ENCODE measurements around the gene DDX1. TPM values are rescaled to one million over a fixed set of nuclear protein-coding genes. Genes with fewer than 3 reads are reported as not detected.
"Not testable (repeated sequence)": the region's sequence is repeated elsewhere in the genome, so short reads cannot be mapped to it uniquely, and the experiment has no call there.

Gene DDX1
- total RNA-seq, 1 donor from 2014 or later, result 77.0 TPM

DNA sequence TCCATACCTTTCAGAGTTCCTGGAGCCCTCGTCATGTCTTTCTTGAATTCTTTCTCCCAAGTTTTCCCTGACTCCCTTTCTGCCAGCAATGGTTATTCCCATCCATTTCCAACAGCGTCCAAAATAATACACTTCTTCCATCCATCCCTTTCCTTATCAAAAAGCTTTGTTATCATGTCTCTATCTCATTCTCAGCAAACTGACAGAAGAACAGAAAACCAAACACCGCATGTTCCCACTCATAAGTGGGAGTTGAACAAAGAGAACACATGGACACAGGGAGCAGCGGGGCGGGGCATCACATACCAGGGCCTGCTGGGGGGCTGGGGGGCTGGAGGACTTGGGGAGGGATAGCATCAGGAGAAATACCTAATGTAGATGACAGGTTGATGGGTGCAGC, 86.7 kb downstream of the DDX1 start:
- DNase-seq (ENCODE audit: low read depth), result no peak
- TF ChIP-seq, protein P1, sequence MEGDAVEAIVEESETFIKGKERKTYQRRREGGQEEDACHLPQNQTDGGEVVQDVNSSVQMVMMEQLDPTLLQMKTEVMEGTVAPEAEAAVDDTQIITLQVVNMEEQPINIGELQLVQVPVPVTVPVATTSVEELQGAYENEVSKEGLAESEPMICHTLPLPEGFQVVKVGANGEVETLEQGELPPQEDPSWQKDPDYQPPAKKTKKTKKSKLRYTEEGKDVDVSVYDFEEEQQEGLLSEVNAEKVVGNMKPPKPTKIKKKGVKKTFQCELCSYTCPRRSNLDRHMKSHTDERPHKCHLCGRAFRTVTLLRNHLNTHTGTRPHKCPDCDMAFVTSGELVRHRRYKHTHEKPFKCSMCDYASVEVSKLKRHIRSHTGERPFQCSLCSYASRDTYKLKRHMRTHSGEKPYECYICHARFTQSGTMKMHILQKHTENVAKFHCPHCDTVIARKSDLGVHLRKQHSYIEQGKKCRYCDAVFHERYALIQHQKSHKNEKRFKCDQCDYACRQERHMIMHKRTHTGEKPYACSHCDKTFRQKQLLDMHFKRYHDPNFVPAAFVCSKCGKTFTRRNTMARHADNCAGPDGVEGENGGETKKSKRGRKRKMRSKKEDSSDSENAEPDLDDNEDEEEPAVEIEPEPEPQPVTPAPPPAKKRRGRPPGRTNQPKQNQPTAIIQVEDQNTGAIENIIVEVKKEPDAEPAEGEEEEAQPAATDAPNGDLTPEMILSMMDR (conservative IDR thresholded peaks at IDR 0.05; ENCODE audit: low read depth, low read length), result no peak
- no peak overlapping the region for H3K4me3 ChIP-seq (ENCODE audit: low read depth, low read length)

GRCh38 chr2:15678909-15679308, 87.2 kb downstream of the DDX1 start:
- no peak for DNase-seq (ENCODE audit: low read depth)
- TF ChIP-seq, protein P1 (conservative IDR thresholded peaks at IDR 0.05; ENCODE audit: low read depth, low read length), result no peak
- H3K4me3 ChIP-seq (ENCODE audit: low read depth, low read length), result no peak overlapping the region

GRCh38 chr2:15679386-15679924, 87.8 kb downstream of the DDX1 start:
- no peak overlapping the region for H3K4me3 ChIP-seq (ENCODE audit: low read depth, low read length)
- TF ChIP-seq, protein P1 (conservative IDR thresholded peaks at IDR 0.05; ENCODE audit: low read depth, low read length), result no peak
- DNase-seq (ENCODE audit: low read depth), result no peak

- not testable (repeated sequence) for H3K4me3 ChIP-seq (ENCODE audit: low read depth, low read length); DNase-seq (ENCODE audit: low read depth)
These were observed 88.5 kb downstream of the DDX1 start for GRCh38 chr2:15680132-15680531.

Other genes with a start within 250 kb of the DDX1 start
- gene NBAS, start 30.5 kb upstream of the DDX1 start, total RNA-seq, result 33.6 and 48.4 TPM in 2 replicates

All from epithelial cell of proximal tubule (primary cell).